DMS114 treated with DMSO at 0.1 percent for 48 hours (cell line): ENCODE results near the gene RRBP1.

ENCODE experiments used
- DNase-seq: peaks from one replicate; lab custom pipeline; 2025; ENCODE audit not compliant: unreplicated experiment; lab: John Stamatoyannopoulos, UW

The RRBP1 gene

GRCh38 chr20:17611290-17611539 is 70.8 kb downstream of the RRBP1 start:
- DNase-seq, result no peak

GRCh38 chr20:17610566-17611289 is 71.3 kb downstream of the RRBP1 start:
- DNase-seq, result no peak

GRCh38 chr20:17609811-17610377 is 72.1 kb downstream of the RRBP1 start:
- no peak for DNase-seq

DNA sequence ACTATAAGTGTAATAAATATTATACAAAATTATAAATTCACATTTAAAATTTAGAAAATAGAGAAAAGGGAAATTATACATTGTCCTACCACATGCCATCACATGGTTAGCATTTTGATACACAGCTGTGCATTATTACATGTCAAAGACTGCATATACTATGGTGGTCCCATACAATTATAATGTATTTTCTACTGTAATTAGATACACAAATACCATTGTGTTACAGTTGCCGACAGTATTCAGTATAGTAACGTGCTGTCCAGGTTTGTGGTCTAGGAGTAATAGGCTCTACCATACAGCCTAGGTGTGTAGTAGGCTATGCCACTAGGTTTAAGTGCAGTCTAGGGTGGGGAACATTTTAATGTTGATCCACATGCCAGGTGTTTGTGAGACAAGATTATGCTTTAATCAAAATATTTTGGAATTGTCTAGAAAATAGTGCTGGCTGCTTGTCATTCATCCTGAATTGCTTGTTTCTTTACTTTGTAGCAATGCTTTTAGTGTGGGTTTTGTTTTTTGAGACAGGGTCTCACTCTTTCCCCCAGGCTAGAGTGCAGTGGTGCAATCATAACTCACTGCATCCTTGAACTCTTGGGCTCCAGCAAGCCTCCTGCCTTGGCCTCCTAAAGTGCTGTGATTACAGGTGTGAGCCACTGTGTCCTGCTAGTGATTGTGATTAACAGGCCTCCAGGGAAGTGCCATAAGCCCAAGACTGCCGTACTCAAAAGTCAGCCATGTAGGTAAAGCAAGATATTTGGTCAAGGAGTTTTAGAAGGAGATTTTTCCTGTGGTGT is 73.1 kb downstream of the RRBP1 start:
- DNase-seq, result no peak

DNA sequence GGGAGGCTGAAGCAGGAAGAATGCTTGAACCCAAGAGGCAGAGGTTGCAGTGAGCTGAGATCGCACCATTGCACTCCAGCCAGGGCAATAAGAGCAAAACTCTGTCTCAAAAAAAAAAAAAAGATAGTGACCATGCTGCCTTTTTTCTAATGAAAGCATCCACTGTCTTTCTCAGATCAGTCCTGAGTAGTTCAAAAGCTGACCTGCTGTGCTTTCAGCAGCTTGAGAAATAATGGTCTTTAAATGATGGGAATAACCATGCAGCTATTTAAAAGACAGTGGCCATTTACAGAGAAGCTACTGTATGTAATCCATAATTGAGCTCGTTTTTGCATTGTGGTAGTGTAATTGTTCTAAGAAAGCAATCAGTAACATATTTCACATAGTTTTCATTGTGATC is 76.0 kb downstream of the RRBP1 start:
- DNase-seq, result no peak

- DNase-seq, result no peak
These were observed 76.8 kb downstream of the RRBP1 start for GRCh38 chr20:17605131-17605660.

DNA sequence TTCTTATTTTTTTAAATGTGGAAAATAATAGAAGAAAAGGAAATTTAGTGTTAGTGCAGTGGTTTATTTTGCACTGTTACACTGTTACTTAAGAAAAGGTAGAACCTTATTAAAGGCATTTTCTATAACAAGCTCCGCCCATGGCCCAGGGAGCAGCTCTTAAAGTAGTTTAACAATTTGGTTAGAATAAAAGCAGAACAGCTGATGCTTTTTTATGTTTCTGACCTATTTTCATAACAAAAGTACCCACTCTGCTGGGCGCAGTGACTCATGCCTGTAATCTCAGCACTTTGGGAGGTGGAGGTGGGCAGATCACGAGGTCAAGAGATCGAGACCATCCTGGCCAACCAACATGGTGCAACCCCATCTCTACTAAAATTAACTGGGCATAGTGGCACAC is 79.5 kb downstream of the RRBP1 start:
- DNase-seq, result no peak

DNA sequence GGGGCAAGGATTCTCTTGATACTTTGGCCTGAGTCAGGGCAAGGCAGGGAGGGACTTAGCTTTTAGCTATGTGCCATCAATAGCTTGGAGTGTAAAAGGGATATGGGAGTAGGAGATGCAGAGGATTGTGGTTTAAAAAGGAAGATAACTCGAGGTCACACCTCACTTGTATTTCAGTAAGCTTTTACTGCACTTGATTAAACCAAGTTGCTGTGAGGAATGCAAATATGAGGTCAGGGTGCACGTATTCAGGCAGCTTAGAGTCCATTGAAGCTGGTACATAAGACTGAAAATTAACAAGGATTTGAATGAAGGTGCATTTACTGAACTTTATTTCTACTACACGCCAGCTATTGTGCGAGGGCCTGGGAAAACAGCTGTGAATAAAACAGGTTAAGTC is 80.1 kb downstream of the RRBP1 start:
- DNase-seq, result no peak

GRCh38 chr20:17598013-17598550 is 84.0 kb downstream of the RRBP1 start:
- DNase-seq, result no peak

DNA sequence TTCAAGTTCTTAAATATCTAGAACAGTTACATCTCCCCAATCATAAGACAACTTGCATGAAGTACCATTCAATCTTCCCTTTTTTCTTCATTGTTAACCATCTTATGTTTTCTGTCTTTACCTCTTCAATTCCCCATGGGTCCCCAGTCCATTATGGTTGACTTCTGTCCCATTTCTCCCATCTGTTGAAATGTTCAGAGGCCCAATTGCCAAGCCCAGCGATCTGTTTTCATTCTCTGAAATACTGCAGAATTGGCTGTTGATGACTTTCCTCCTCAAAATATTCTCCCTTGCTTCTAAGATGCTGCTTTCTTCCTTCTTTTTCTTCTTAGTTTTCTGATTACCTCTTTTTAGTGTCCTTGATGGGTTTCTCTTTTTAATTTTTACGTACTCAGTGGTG is 86.2 kb downstream of the RRBP1 start:
- no peak for DNase-seq

DNA sequence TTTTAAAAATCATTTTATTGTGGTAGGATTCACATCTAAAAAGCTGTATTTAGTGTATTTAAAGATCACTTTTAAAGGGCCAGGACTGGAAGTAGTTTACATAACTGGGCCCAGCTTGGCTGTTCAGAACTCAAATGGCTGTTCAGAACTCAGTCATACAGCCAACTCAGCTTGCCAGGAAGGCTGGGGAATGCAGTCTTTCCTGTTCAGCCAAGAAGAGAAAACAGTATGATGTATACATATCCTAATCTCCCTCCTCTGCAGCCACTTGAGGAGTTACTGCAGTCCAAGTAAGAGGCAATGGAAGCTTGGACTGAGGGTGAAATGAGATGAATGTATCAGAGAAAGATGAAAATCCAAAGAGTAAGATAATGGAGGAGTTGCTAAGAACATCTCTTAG is 87.6 kb downstream of the RRBP1 start:
- DNase-seq, result no peak

DNA sequence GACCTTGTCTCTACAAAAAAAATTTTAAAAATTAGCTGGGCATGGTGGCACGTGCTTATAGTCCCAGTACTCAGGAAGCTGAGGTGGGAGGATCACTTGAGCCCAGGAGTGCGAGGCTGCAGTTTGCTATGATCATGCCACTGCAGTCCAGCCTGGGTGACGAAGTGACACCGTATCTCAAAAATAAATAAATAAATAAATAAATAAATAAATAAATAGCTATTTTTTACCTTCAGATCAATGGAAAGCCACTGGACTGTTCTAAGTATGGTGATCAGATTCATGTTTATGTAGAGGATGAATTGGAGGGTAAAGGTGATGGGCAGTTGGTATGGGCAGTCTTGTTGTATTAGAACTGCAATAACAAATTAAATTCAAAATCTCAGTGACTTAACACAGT is 88.1 kb downstream of the RRBP1 start:
- no peak for DNase-seq

GRCh38 chr20:17590245-17590644 is 91.8 kb downstream of the RRBP1 start:
- DNase-seq, result no peak

- no peak for DNase-seq
These were observed 92.7 kb downstream of the RRBP1 start for GRCh38 chr20:17589161-17589834.

GRCh38 chr20:17587824-17588223 is 94.2 kb downstream of the RRBP1 start:
- DNase-seq, result no peak

GRCh38 chr20:17587148-17587547 is 94.9 kb downstream of the RRBP1 start:
- no peak for DNase-seq

DNA sequence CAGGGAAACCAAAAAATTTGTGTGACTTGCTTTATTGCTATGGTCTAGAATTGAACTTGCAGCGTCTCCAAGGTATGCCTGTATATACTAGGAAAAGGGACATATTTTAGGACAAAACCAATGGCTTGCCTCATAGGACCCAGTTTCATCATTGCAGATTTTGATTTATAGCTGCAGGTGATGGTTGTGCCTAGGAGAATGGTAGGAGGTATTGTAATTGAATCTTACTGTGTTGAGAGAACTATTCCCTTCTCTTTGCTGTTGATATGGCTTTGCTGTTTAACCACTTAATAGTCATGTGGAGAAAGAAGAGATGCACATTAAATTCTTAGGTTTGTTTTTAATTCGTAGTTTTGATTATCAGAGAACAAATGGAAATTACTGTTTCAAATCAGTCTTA is 95.8 kb downstream of the RRBP1 start:
- DNase-seq, result no peak

DNA sequence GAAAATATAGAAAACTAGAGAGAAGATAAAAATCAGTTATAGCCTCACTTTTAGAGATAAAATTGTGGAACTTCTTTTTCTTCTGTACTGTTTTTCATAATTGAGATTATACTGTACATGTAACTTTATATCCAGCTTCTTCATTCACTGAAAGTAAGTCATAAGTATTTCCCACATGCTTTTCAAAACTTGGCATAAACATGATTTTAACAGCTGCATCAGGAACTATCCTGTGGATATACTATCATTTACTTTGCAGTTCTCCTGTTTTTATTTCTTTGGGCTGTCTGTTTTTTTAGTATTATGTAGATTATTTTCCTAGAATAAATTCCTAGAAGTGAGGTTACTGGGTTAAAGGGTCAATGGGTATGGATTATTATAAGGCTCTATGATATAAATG is 97.4 kb downstream of the RRBP1 start:
- no peak for DNase-seq

GRCh38 chr20:17583126-17583525 is 98.9 kb downstream of the RRBP1 start:
- DNase-seq, result no peak

GRCh38 chr20:17580895-17581294 is 101.1 kb downstream of the RRBP1 start:
- DNase-seq, result no peak

- DNase-seq, result no peak
These were observed 102.5 kb downstream of the RRBP1 start for GRCh38 chr20:17579369-17580039.
